Measurements from ENCODE around the gene TSPAN3. TPM values are rescaled to one million over a fixed set of nuclear protein-coding genes. Genes with fewer than 3 reads are reported as not detected.

The TSPAN3 gene
- polyA plus RNA-seq, 1 donor, result 464 TPM

DNA sequence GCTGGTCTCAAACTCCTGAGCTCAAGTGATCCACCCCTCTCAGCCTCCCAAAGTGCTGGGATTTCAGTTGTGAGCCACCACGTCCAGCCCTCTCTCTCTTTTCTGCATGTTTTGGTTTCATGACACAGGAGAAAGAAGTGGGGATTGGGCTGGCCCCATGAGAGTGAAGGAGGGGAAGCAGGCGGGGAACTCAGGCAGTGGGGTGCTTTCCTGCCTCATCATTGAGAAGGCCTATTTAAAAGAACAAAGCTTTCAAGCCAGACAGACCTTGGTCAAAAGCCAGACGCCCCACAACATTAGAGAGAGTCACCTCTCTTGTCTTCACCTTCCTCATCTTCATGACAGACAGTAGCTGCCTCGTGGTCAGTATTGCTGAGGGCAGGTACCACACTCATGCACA, 60.1 kb downstream of the TSPAN3 start:
- DNase-seq, result no peak

DNA sequence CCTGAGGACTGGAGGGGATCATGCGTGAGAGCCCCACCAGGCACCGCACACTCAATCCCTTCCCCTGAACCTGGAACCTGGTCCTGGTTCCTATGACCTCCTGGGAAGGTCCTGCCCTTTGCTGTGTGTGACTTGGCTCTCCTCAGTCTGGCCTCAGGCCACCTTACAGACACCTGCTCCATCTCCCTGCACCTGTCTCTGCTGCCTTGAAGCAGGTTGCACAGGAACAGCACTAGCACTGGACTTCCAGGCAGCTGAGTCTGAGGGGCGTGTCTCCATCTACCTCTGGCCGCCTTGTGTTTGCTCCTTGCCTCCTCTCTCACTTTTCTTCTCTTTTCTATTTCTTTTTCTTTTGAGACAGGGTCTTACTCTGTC, 60.6 kb downstream of the TSPAN3 start:
- no peak for DNase-seq

DNA sequence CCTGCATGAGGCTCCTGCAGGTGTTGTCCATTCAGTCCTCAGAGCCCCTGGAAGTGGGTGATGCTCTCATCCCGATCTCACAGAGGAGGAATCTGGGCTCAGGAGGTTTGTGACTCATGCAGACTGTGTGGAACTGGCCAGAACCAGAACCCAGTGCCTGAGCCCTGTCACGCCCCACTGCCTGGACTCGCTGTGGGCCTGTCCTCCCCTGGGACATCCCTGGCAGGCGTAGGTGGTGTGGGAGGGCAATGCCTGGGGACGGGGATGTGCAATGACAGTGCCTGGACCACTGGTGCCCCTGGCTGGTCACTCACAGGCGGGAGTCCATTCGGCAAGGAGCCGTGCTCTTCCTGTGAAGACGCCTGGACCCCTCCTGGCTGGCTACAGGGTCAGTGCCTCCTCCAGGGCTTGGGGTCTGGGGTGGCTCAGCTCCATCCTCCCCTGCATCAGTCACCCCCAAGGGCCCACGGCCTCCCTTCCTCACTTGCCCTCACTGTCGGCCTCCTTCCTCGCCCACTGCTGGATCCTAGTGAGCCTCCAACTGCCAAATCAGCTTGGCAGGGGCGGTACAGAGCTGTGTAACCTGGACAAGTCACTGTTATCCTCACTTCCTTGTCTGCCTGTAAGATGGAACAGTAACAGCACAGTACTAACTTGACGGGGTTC, 61.1 kb downstream of the TSPAN3 start:
- no peak for DNase-seq

- no peak for DNase-seq
Observed at GRCh38 chr15:77009176-77009575, 61.7 kb downstream of the TSPAN3 start.

GRCh38 chr15:77004189-77004588, 66.7 kb downstream of the TSPAN3 start:
- DNase-seq, result no peak

- DNase-seq, result no peak
Observed at GRCh38 chr15:77002954-77003912, 67.7 kb downstream of the TSPAN3 start.

DNA sequence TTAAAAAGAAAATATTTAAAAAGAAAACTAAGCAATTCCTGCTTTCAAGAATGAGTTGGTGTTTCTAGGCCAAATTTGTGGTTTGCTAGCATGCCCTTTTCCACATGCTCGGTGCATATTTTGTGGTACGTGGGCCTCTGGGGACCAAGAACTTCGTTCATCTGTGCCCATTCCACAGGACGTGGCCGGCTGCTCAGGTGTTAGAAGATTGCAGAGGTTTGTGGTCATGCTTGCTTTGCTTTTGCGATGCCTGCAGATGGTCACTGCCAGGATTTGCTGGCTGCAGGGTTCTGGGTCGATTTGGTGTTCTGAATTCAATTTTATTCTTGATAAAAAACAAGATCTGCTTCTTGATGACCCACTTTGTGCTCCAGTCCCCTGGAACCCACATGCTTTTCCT, 68.5 kb downstream of the TSPAN3 start:
- no peak for DNase-seq

DNA sequence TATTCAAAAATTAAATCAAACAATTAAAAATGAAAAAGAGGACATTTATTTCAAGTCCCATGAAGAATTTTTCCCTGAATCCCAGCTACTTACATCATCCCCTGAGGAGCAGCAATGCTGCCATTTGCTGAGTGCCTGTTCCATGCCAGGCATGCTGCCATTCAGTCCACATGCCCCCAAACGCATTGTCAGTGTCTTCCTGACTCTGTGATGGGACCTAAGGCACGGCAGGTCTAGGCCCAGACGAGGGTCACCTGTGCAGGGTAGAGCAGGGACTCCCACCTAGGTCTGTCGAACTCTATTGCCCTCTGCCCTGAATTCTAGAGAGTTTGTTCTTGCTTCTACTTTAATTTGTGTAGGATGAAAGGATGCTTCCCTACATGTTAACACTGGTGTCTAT, 68.9 kb downstream of the TSPAN3 start:
- no peak for DNase-seq

DNA sequence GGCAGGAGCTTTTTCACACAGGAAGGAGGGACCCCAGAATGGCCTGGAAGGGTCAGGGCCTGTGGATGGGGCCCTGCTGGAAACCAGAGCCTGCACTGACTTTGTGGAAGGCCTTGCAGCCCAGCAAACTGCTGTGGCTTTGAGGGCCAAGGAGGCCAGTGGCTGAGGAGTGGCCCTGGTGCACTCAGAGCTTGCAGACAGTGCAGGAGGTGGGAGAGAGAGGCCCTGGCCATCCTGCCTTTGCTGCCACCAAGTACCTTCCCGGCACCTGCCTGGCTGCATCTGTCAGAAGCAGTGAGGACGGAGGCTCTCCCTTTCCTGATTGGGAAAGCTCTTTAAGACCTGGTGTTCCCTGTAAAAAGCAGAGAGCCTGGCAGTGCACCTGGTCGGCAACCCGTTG, 69.6 kb downstream of the TSPAN3 start:
- DNase-seq, result no peak

DNA sequence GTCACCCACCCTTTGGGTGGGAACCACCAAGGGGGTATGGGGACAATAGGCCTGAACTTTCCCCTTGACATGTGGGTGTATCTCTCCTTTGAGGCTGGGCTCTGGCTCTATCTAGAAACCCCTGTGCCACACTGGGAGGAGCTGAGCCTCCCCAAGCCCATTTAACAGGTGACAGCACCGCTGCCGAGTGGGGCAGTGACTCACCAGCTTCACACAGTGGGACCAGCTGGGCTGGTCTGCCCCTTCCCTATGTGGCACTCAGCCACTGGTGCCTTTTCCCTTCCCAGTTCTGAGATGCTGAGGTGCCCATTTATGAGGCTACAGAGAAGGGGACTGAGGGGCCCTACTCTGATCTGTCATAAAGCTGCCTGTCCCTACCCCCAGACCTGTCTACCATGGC, 70.9 kb downstream of the TSPAN3 start:
- DNase-seq, result no peak

DNA sequence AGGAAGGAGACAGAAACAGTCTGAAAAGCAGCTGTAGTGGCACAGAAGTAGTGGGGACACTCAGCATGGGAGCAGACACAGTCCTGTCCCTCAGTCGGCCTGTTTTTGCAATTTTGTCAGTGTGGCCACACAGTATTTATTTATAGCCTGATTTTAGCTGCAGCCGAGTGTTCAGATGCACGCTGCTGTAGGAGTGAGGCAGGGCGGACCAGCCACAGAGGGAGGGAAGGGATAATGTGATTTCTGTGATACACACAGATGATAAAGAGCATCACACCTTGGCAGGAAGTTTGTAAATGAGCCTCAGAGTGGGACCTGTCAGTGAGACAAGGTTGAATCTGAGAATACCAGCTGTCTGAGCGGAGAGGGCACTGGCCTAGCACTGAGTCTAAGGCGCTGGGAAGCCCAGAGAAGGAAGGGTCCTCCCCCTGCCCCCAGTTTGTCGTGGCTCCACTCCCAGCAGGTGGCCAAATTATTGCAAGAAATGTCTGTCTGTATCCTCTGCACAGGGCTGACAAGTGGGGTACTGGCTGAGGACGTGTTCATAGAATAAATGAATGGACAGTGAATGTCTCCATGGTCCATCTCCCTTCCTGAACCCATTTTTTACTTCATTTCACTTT, 72.1 kb downstream of the TSPAN3 start:
- DNase-seq, result no peak

- DNase-seq, result no peak
Observed at GRCh38 chr15:76996526-76997401, 74.1 kb downstream of the TSPAN3 start.

GRCh38 chr15:76996076-76996525, 74.8 kb downstream of the TSPAN3 start:
- DNase-seq, result no peak

DNA sequence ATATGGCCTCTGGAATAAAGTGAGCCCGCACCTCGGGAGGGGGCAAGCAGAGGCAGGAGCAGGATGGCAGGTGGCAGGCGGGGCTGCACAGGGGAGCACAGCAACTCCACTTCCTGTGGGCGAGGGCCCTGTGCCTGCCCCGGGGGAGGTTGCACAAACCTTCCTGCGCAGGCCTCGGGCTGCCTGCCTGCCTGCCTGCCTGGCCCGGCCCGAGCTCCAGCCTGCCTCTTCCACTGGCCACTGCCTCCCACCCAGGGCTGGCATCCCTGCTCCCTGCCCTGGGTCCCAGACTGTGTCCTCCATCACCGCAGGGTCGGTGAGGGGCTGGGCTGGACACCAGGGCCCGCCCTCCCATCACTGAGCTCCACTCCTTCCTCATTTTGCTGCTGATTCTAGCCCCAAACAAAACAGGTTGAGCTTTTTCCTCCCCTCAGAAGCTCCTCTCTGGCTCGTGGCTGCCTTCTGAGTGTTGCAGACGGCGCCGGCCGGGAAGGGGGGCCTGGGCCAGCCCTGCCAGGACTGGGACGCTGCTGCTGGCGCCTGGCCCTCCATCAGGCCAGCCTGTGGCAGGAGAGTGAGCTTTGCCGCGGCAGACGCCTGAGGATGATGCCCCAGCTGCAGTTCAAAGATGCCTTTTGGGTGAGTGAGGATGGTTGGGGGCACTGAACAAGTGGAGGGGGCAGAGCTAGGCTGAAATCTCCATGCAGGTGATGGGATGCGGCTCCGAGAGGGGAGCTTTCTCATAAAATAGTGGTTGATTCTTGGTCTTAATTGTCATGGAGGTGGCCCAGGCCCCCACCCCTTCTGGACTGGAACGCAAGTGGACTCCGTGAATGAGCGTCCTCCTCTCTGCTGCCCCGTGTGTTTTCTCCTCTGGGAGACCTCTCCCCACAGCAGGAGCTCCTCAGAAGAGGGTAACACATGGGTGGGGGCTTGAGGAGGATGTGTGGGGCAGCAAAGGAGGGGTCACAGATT, 75.7 kb downstream of the TSPAN3 start, which contains the start of gene PSTPIP1:
TSS of gene PSTPIP1 (plus strand) at position 156 of the 975 bp plus-strand sequence. CDS start at position 604, 448 bp downstream.
- DNase-seq, result no peak

GRCh38 chr15:76994496-76994895, 76.4 kb downstream of the TSPAN3 start:
- DNase-seq, result no peak

GRCh38 chr15:76994001-76994400, 76.9 kb downstream of the TSPAN3 start:
- DNase-seq, result no peak

GRCh38 chr15:76993114-76993725, 77.7 kb downstream of the TSPAN3 start:
- no peak for DNase-seq

GRCh38 chr15:76991741-76992645, 78.9 kb downstream of the TSPAN3 start:
- no peak for DNase-seq

All from left kidney (tissue), 2 donors.